ENCODE results near the gene CBLN1. TPM values are rescaled to one million over a fixed set of nuclear protein-coding genes. Genes with fewer than 3 reads are reported as not detected.

The CBLN1 gene
- 5.8 and 11.3 TPM in 2 replicates for total RNA-seq (ENCODE audit: low replicate concordance)
- long read RNA-seq = 0 reads

DNA sequence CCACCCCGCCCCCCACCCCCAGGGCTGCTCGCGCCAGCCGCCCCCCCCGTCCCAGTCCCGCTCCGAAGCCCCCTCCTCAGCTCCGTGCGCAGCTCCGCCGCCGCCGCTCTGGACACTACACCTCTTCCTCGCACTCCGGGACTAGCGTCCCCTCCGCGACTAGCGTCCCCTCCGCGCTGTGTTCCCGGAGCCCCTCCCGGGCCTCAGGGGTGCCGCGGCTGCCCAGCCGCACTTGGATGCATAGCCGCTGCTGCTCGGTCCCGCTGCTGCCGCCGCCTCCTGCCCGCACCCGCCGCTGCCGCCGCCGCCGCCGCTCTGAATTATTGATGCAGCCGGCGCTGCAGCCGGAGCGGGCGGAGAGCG lies at the start of gene CBLN1:
Gene CBLN1 (minus strand): TSS at position 359 of the 363 bp plus-strand sequence. CDS start 373 bp downstream, outside the sequence.
- Mint-ChIP-seq H3K27ac (peak within 1 kb of the TSS; percentile 55), H3K4me3 (peak within 1 kb of the TSS; percentile 81), H3K36me3 (no peaks in the 10 kb centered on the region), H3K4me1 (ENCODE audit: unreplicated experiment) (peaks cover 4% of the 10 kb centered on the region), H3K9me3 (no peaks in the 10 kb centered on the region), H3K27me3 (peaks cover 88% of the 10 kb centered on the region)
- DNase-seq (ENCODE audit: extremely low spot score, unreplicated experiment) = no peak
- TF ChIP-seq, protein P1, sequence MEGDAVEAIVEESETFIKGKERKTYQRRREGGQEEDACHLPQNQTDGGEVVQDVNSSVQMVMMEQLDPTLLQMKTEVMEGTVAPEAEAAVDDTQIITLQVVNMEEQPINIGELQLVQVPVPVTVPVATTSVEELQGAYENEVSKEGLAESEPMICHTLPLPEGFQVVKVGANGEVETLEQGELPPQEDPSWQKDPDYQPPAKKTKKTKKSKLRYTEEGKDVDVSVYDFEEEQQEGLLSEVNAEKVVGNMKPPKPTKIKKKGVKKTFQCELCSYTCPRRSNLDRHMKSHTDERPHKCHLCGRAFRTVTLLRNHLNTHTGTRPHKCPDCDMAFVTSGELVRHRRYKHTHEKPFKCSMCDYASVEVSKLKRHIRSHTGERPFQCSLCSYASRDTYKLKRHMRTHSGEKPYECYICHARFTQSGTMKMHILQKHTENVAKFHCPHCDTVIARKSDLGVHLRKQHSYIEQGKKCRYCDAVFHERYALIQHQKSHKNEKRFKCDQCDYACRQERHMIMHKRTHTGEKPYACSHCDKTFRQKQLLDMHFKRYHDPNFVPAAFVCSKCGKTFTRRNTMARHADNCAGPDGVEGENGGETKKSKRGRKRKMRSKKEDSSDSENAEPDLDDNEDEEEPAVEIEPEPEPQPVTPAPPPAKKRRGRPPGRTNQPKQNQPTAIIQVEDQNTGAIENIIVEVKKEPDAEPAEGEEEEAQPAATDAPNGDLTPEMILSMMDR (conservative IDR thresholded peaks at IDR 0.05) = no peak

DNA sequence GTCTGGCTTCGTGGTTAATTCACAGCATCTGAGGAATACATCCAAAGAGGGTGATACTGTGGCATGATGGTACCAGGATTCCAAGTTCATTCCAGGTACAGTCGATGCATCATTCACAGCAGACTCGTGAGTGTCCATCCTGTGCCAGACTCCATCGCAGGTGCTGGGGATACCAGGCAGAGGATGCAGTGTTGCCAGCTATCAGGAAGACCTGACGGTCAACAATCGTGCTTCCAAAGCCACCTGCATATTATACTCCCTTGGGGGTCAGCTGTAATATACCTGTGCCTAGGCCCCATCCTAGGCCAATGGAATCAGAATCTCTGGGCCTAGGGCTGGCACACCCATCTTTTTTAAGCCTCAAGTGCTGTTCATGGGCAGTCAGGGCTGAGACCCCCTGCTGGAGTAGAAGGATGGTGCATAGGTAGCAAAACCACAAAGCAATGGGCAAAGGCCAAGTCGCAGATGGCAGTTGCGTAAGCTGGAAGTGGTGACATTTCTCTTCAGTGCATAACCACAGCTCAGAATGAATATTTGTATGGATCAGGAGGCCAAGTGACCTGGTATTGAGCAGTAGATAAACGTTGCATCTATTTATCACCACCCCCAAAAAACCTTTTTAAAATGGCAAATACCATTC lies 49.0 kb upstream of the CBLN1 start:
- peak; percentile 39 for DNase-seq (ENCODE audit: extremely low spot score, unreplicated experiment)
- Mint-ChIP-seq H3K4me1 (ENCODE audit: unreplicated experiment) (no peaks in the 10 kb centered on the region), H3K27ac (no peak overlapping the region), H3K36me3 (no peaks in the 10 kb centered on the region), H3K27me3 (peaks cover 34% of the 10 kb centered on the region), H3K9me3 (no peaks in the 10 kb centered on the region), H3K4me3 (no peak overlapping the region)
- TF ChIP-seq, protein P1 (conservative IDR thresholded peaks at IDR 0.05) = no peak

DNA sequence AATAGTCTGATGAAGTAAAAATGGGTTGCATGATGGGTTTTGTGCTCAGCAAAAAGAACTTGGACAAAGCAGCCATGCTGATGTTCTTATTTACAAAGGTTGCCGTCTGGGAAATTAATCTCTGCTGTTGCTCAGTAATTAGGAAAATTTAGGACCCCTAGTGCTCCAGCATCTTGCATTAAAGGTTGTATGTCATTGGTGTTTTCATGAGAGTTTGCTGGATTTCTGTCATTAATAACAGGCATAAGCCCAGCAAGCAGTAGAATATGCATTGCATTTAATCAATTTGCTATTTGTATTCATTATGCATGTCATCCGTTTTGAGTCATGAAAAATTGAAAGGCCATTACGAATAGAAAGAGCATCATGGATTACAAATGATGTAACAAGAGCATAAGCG lies 46.7 kb upstream of the CBLN1 start:
- H3K27me3 Mint-ChIP-seq = peaks cover 18% of the 10 kb centered on the region
- DNase-seq (ENCODE audit: extremely low spot score, unreplicated experiment) = no peak
- no peaks in the 10 kb centered on the region for H3K9me3 Mint-ChIP-seq
- H3K4me3 Mint-ChIP-seq = no peak overlapping the region
- TF ChIP-seq, protein P1 (conservative IDR thresholded peaks at IDR 0.05) = no peak
- H3K36me3 Mint-ChIP-seq = no peaks in the 10 kb centered on the region
- H3K4me1 Mint-ChIP-seq (ENCODE audit: unreplicated experiment) = no peaks in the 10 kb centered on the region
- H3K27ac Mint-ChIP-seq = no peak overlapping the region

DNA sequence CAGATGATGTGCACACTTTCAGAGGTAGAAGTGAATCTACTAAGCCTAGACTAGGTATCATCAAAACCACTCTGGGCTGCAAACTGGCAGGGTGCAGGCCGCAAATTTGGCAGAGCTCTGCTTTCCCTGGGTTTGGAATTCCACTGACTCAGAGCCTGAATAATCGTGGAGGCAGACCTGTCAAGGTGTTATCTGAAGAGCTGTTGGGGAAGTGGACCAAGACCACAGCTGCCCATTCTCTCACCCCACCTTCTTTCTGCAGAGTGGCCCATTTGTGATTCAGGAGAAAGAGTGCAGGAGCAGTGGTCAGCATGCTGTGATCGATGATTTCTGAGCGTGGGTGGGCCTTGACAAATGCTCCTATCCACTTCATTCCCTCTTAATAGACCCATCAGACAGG lies 45.8 kb upstream of the CBLN1 start:
- no peaks in the 10 kb centered on the region for H3K36me3 Mint-ChIP-seq
- TF ChIP-seq, protein P1 (conservative IDR thresholded peaks at IDR 0.05) = no peak
- peaks cover 16% of the 10 kb centered on the region for H3K27me3 Mint-ChIP-seq
- no peaks in the 10 kb centered on the region for H3K9me3 Mint-ChIP-seq
- DNase-seq (ENCODE audit: extremely low spot score, unreplicated experiment) = no peak
- H3K4me1 Mint-ChIP-seq (ENCODE audit: unreplicated experiment) = no peaks in the 10 kb centered on the region
- no peak overlapping the region for H3K27ac Mint-ChIP-seq
- no peak overlapping the region for H3K4me3 Mint-ChIP-seq

DNA sequence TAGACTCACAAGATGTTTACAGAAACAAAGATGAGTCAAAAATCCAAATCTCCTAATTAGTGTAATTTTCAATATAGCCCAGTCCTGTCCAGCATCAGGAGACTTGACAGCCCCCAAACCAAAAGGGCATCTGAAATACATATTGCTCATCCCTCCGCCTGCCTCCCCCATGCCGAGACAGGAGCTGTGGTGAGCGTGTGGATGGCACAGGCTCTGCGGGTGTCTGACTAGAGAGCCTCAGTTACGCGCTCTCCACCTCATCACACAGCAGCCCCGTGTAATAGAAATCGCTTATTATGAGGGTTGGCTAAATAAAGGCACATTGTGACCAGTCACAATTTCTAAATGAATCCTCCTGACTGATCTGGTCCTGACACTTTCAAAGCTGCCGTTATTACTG lies 43.1 kb upstream of the CBLN1 start:
- H3K27me3 Mint-ChIP-seq = peaks cover 11% of the 10 kb centered on the region
- no peaks in the 10 kb centered on the region for H3K4me1 Mint-ChIP-seq (ENCODE audit: unreplicated experiment)
- DNase-seq (ENCODE audit: extremely low spot score, unreplicated experiment) = no peak
- no peak overlapping the region for H3K27ac Mint-ChIP-seq
- H3K36me3 Mint-ChIP-seq = no peaks in the 10 kb centered on the region
- TF ChIP-seq, protein P1 (conservative IDR thresholded peaks at IDR 0.05) = no peak
- H3K9me3 Mint-ChIP-seq = no peaks in the 10 kb centered on the region
- H3K4me3 Mint-ChIP-seq = no peak overlapping the region

Data from type B pancreatic cell (in vitro differentiated cells).